GM21367 (cell line): Measurements from ENCODE around the gene KCNQ4.

Experiments used
- ATAC-seq: cut with Tn5 transposase; IDR thresholded peaks from one replicate; pipeline ENCODE4 v1.9.1; 2021; ENCODE audit not compliant: unreplicated experiment

The KCNQ4 gene

GRCh38 chr1:40887652-40888051, 104.1 kb downstream of the KCNQ4 start:
- no peak for ATAC-seq
